Activated T-helper 1 cell treated with anti-CD3 and anti-CD28 coated beads, Interleukin-12 subunit alpha, Interleukin-12 subunit beta, Interleukin-2, Interleukin-4 antibody, amounts not matched to agents 30 ng/mL and 10 ng/mL and 1 ng/mL, durations not matched to agents 14 hours and 24 hours and 36 hours (primary cell): ENCODE data around the gene CCDC149. TPM values are rescaled to one million over a fixed set of nuclear protein-coding genes. Genes with fewer than 3 reads are reported as not detected.

Experiments used
- DNase-seq: peaks from one replicate; pipeline ENCODE4 v3.0.0; 2021; ENCODE audit warnings: low spot score
- H3K27ac Mint-ChIP-seq: one replicate; pipeline ENCODE4 v1.8.0; 2021; ENCODE audit warnings: mild to moderate bottlenecking, mixed read lengths
- H3K27me3 Mint-ChIP-seq: one replicate; pipeline ENCODE4 v1.8.0; 2022; ENCODE audit warnings: mild to moderate bottlenecking, moderate library complexity, mixed read lengths; ENCODE audit not compliant: insufficient read depth
- H3K36me3 Mint-ChIP-seq: one replicate; pipeline ENCODE4 v1.8.0; 2021; ENCODE audit warnings: low read depth, mixed read lengths
- H3K4me1 Mint-ChIP-seq: one replicate; pipeline ENCODE4 v1.8.0; 2021; ENCODE audit warnings: low read depth, mixed read lengths
- H3K4me3 Mint-ChIP-seq: one replicate; pipeline ENCODE4 v1.8.0; 2021; ENCODE audit warnings: mild to moderate bottlenecking, moderate library complexity, mixed read lengths
- H3K9me3 Mint-ChIP-seq: one replicate; pipeline ENCODE4 v1.8.0; 2021; ENCODE audit warnings: mixed read lengths
- intact Hi-C: fragments of 100-400 bp; cut with micrococcal nuclease; formaldehyde crosslinking; loops from one replicate; pipeline ENCODE4 v1.15.1; 2024
- total RNA-seq: library from RNA; stranded (reverse); gene quantifications from 2 replicates; pipeline ENCODE4 v1.2.3, GENCODE V29; 2022

Gene CCDC149
- total RNA-seq, 1 donor from 2014 or later = not detected

DNA sequence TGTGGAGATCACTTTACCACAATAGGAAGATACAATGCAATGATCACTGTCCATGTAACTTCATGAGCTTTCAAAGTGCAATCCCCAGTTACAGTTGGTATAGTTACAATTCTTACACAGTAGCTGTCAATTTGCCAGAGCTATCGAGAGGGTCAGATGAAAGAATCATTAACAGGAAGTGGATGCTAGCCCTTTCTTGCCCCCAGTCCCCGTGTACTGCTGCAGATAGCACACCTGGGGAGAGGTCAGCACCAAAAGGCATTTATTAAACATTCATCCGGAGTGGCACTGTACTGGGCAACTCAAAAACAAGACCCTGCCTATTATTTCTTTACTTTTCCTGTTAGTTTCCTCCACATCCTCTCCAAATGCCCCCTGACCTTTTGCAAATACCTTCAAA lies 69.7 kb downstream of the CCDC149 start:
- no peak for DNase-seq

DNA sequence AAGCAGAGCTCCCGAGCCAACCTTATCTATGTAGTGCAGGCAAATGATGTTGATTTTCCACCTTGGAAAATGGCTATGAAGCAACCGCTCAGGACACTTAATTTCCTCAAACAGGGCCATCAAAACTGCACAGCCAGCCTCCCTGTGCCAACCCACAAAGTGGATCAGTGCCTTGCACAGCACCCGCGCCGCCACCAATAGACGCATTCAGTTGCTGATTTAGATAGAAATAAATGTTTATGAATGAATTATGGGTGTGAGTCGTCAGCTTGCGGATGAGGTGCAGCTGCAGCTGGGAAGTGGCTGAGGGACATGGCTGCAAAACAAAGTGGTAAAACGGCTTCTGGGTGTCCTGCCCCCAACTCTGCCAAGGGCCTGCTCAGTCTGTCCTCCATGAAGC lies 70.5 kb downstream of the CCDC149 start:
- intact Hi-C loops = no loop called here
- H3K27ac Mint-ChIP-seq = no peak overlapping the region

More for the DNA sequence above, 69.7 kb downstream of the CCDC149 start:
- no peaks in the 10 kb centered on the region for H3K4me1 Mint-ChIP-seq
- intact Hi-C loops = no loop called here
- H3K9me3 Mint-ChIP-seq = no peaks in the 10 kb centered on the region
- H3K27me3 Mint-ChIP-seq = no peaks in the 10 kb centered on the region
- H3K27ac Mint-ChIP-seq = no peak overlapping the region
- no peak overlapping the region for H3K4me3 Mint-ChIP-seq
- H3K36me3 Mint-ChIP-seq = no peaks in the 10 kb centered on the region

DNA sequence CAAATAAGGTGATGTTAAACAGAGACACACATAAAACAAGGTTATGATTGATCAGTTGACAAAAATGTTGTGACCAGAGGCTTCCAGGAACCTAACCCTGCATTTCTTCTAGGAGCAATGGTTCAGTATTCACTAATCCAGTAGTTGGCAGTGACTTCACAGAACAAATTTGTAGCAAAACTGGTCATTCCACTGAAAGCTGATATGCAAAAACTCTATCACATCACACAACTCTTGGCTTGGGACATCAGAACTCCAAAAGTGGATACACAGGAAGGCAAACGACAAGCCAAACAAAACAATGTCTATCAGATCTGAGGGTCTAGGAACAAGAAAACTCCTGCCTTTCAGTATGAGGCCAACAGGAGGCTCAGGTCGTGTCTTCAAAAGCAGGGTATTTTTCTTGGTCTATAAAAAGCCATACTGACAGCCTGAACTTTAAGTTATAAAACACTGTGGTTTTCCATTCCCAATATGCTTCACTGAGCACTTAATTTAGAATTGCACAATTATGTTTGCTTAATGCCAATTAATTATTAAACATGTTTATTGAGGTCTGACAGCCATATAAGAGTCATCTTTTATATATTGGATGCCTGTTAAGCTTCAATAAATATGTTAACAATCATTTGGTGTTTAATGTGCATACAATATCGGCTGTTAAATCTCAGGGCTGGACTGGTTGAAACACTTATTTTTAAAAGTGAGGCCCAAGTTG lies 71.9 kb downstream of the CCDC149 start:
- no peak for DNase-seq
- H3K36me3 Mint-ChIP-seq = no peaks in the 10 kb centered on the region
- H3K9me3 Mint-ChIP-seq = no peaks in the 10 kb centered on the region
- H3K27ac Mint-ChIP-seq = no peak overlapping the region
- H3K27me3 Mint-ChIP-seq = no peaks in the 10 kb centered on the region
- H3K4me1 Mint-ChIP-seq = no peaks in the 10 kb centered on the region
- intact Hi-C loops = no loop called here
- no peak overlapping the region for H3K4me3 Mint-ChIP-seq

More for the DNA sequence above, 70.5 kb downstream of the CCDC149 start:
- H3K9me3 Mint-ChIP-seq = no peaks in the 10 kb centered on the region
- DNase-seq = no peak
- no peaks in the 10 kb centered on the region for H3K4me1 Mint-ChIP-seq
- H3K27me3 Mint-ChIP-seq = no peaks in the 10 kb centered on the region
- no peak overlapping the region for H3K4me3 Mint-ChIP-seq
- H3K36me3 Mint-ChIP-seq = no peaks in the 10 kb centered on the region

DNA sequence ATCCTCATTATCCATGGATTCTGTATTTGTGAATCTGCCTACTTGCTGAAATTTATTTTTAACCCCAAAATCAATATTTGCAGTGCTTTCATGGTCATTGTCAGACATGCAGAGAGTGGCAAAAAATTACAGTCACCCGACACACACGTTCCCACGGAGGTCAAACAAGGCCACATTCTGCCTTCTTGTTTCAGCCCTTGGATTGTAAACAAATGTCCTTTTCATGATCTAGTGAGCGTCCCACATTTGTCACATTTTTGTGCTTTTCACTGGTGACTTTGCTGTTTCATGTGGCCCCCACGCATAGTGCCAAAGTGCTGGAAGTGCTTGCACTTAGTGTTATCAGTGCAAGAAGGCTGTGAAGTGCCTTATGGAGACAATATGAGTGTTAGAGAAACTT lies 72.5 kb downstream of the CCDC149 start:
- Mint-ChIP-seq H3K36me3 (no peaks in the 10 kb centered on the region), H3K4me1 (no peaks in the 10 kb centered on the region), H3K9me3 (no peaks in the 10 kb centered on the region), H3K27me3 (no peaks in the 10 kb centered on the region), H3K4me3 (no peak overlapping the region), H3K27ac (no peak overlapping the region)
- intact Hi-C loops = no loop called here
- DNase-seq = no peak

DNA sequence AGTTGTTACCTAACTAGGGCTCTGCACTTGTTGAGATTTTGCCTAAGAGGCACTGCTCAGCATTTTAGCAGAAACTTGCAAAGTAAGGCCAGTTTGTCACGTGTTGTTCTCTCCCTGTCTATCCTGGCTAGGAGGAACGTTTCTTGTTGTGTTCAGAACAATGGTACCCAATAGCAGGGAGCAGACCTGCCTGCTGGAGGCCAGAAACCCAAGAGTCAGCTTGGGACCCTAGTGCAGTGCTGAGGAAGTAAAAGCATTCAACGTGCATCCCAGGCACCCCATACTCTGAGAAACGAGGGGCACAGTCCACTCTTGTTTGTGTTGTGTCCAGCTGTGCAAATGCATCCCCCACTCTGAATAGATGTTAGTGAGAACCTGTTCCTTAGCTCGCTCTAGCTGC lies 75.1 kb downstream of the CCDC149 start:
- no peaks in the 10 kb centered on the region for H3K36me3 Mint-ChIP-seq
- H3K4me1 Mint-ChIP-seq = no peaks in the 10 kb centered on the region
- H3K27me3 Mint-ChIP-seq = no peaks in the 10 kb centered on the region
- intact Hi-C loops = no loop called here
- no peaks in the 10 kb centered on the region for H3K9me3 Mint-ChIP-seq
- no peak overlapping the region for H3K27ac Mint-ChIP-seq
- H3K4me3 Mint-ChIP-seq = no peak overlapping the region
- DNase-seq = no peak

DNA sequence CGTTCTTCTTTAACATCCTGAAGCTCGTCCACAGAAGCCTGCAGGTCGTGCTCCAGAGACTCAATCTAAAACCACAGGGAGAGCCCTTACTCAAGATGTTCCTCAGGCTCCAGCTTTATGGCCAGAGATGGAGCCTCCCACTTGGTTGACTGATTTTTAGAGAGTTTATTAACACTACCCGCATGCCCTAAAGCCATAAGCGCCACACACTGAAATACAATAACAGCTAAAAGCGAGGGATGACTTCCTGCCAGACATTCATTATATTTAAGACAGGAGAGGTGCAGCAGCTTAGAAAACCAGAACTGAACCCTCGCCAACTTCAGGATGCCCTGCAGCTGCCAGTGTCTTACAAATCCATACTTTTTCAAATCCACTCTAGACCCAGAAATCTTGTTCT lies 75.5 kb downstream of the CCDC149 start:
- intact Hi-C loops = no loop called here
- no peak overlapping the region for H3K4me3 Mint-ChIP-seq
- H3K9me3 Mint-ChIP-seq = no peaks in the 10 kb centered on the region
- no peaks in the 10 kb centered on the region for H3K27me3 Mint-ChIP-seq
- H3K4me1 Mint-ChIP-seq = no peaks in the 10 kb centered on the region
- H3K27ac Mint-ChIP-seq = no peak overlapping the region
- H3K36me3 Mint-ChIP-seq = no peaks in the 10 kb centered on the region
- no peak for DNase-seq

DNA sequence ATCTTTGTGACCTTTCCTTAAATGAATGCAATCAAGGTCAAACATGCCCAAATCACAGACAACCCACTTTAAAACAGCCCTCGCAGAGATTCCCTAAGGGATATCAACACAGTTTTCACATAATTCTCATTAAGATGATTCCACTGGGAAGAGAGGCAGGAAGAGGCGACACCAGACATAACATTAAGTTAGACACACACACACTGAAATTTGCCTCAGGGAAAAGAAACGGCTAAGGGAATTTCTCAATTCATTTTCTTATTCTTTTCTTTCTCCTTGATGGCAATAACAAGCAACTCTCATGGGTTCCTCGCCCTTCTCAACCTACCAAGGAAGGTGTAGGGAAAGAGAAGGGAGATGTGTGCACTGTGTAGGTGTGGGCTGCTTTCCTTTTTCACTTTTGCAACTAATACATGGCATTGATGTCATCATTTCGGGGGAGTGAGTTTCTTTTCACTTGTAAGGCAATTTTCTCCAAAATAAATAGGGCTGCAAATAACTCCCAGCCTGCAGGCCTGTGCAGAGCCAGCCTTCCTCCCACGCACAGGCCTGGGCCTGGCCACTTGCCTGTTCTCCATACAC lies 76.1 kb downstream of the CCDC149 start:
- Mint-ChIP-seq H3K4me1 (no peaks in the 10 kb centered on the region), H3K27me3 (no peaks in the 10 kb centered on the region), H3K27ac (no peak overlapping the region), H3K9me3 (no peaks in the 10 kb centered on the region), H3K36me3 (no peaks in the 10 kb centered on the region), H3K4me3 (no peak overlapping the region)
- no peak for DNase-seq
- intact Hi-C loops = no loop called here

DNA sequence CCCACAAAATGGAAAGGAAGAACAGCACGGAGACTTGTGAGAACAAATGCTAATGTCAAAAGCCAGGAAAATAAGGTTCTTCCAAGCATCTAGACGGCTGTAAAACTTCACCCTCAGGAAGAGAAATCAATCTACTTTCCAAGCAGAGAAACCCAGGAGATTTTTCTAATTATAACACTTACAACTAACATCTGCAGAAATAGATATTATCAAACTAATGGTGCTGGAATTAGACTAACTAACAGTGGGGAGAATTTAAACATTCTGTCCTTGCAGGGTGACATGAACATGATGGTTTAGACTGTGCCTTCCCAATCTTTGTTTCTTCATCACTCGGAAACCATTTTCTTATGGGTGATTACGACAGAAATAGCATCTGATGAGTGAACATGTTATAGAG lies 77.1 kb downstream of the CCDC149 start:
- H3K9me3 Mint-ChIP-seq = no peaks in the 10 kb centered on the region
- no peak for DNase-seq
- no peaks in the 10 kb centered on the region for H3K27me3 Mint-ChIP-seq
- H3K4me3 Mint-ChIP-seq = no peak overlapping the region
- H3K36me3 Mint-ChIP-seq = no peaks in the 10 kb centered on the region
- intact Hi-C loops = no loop called here
- H3K27ac Mint-ChIP-seq = no peak overlapping the region
- no peaks in the 10 kb centered on the region for H3K4me1 Mint-ChIP-seq

DNA sequence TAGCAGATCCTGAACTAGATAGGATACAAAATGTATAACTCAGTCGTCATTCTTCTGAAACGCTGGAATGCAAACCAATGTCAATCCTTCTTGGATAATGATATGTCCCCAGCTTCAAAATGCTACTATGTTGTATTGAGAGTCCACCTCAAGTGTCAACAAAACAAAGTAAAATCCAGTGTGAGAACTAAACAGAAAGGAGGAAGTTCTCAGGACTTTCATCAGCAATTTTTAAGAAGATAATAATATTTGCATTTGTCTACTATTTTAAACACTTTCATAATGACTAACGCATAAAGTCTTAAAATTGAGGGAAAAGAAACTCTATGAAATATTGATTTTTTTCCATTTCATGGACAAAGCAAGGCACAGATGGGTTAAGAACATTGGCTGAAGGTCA lies 81.2 kb downstream of the CCDC149 start:
- Mint-ChIP-seq H3K4me3 (no peak overlapping the region), H3K27me3 (no peaks in the 10 kb centered on the region), H3K9me3 (no peaks in the 10 kb centered on the region), H3K4me1 (no peaks in the 10 kb centered on the region), H3K27ac (no peak overlapping the region), H3K36me3 (no peaks in the 10 kb centered on the region)
- DNase-seq = no peak
- intact Hi-C loops = no loop called here

DNA sequence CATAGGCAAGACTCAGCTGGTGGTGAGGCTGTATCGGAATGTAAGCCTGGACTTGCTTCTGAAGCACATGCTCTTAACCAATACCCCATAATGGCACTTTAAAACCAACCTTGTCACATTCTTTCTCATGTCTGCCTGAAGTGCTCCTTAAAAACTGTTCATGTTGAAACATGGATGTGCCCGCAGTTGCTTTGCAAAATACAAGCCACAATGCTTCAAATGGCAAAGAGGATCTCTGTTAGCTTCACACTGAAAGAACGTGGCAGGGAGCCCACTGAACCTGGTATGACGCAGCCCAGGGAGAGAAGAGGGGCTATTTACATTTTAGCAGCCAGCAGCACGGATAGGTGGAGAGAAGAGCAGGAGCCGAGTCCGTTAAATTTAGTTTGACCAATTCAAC lies 88.1 kb downstream of the CCDC149 start:
- H3K27ac Mint-ChIP-seq = no peak overlapping the region
- no peaks in the 10 kb centered on the region for H3K4me1 Mint-ChIP-seq
- peaks cover 4% of the 10 kb centered on the region for H3K27me3 Mint-ChIP-seq
- DNase-seq = no peak
- H3K9me3 Mint-ChIP-seq = no peaks in the 10 kb centered on the region
- intact Hi-C loops = no loop called here
- H3K36me3 Mint-ChIP-seq = no peaks in the 10 kb centered on the region
- no peak overlapping the region for H3K4me3 Mint-ChIP-seq

DNA sequence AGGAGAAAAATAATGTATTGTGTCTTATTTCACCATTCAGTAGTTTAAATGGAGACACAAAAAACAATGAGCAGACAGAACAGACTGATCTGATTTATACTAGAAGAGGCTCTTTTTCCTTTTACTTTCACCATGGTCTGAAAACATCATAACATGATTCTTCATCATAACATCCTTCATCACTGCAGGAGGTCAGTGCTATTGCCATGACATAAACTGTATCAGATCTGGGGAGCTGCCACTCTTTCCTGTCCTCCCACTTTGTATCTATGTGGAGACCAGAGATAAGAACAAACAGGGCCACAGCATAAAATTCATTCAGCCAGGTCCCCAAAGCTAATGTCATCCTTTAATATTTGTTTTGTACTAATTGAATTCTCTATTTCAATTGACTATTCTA lies 92.3 kb downstream of the CCDC149 start:
- Mint-ChIP-seq H3K4me1 (no peaks in the 10 kb centered on the region), H3K4me3 (no peak overlapping the region), H3K27ac (no peak overlapping the region), H3K36me3 (no peaks in the 10 kb centered on the region), H3K9me3 (no peaks in the 10 kb centered on the region), H3K27me3 (peaks cover 4% of the 10 kb centered on the region)
- intact Hi-C loops = no loop called here
- DNase-seq = no peak

DNA sequence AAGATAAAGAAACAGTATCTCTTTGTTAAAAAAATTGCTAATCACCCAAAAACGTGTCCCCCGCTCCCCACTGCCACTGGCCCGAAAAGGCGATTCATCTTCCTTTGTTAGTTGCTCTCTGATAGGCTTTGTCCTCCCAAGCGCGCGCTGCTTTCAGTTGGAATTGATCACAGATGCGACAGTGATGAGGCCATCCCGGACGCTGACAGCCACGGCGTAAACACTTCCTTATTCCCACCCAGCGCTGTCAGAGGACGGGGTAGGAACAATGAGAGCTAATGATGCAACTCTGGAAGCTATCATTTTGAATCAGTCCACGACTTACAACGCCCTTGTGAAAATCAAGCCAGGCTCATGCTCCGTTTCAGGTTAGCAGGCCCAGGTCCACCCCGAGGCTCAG lies 96.0 kb downstream of the CCDC149 start:
- intact Hi-C loops = no loop called here
- Mint-ChIP-seq H3K36me3 (no peaks in the 10 kb centered on the region), H3K4me1 (no peaks in the 10 kb centered on the region), H3K27me3 (peaks cover 3% of the 10 kb centered on the region), H3K9me3 (no peaks in the 10 kb centered on the region), H3K4me3 (no peak overlapping the region), H3K27ac (no peak overlapping the region)
- no peak for DNase-seq

DNA sequence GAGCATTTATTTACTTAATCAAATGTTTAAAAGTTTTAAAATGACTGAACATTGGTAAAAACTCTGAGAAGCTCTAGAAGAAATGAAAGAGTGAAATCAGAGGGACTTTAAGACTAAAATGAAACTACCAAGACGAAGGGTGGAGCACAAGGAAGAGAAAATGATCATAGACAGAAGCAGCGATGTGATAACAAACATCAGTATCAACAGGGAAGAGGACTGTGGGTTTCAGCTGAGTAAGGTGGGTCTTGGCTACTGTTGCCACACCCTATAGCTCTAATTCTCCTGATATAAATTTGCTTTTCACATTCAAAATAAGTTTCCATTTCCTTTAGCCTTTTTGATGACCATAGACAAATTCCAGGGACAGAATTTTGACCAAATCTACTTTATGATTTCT lies 99.1 kb downstream of the CCDC149 start:
- Mint-ChIP-seq H3K36me3 (no peaks in the 10 kb centered on the region), H3K27ac (no peak overlapping the region), H3K9me3 (no peaks in the 10 kb centered on the region), H3K27me3 (no peaks in the 10 kb centered on the region), H3K4me1 (no peaks in the 10 kb centered on the region), H3K4me3 (no peak overlapping the region)
- intact Hi-C loops = no loop called here
- DNase-seq = no peak
